Ectodermal cell (in vitro differentiated cells): ENCODE data around the gene DMD.
A peak's percentile ranks its signal among the peaks of the same experiment; 100 is the strongest.

Source experiments
- H3K27ac ChIP-seq: 2 replicates; pipeline ENCODE4 v1.7.0; 2013; ENCODE audit warnings: mild to moderate bottlenecking, low read depth, low read length; ENCODE audit not compliant: insufficient read depth, poor library complexity, severe bottlenecking
- H3K27me3 ChIP-seq: 2 replicates; pipeline ENCODE4 v1.7.0; 2013; ENCODE audit warnings: mild to moderate bottlenecking, low read length; ENCODE audit not compliant: insufficient read depth, control insufficient read depth, poor library complexity, severe bottlenecking
- H3K36me3 ChIP-seq: one replicate; pipeline ENCODE4 v1.7.0; 2013; ENCODE audit warnings: low read length; ENCODE audit not compliant: control insufficient read depth, insufficient read depth
- H3K4me1 ChIP-seq: one replicate; pipeline ENCODE4 v1.7.0; 2013; ENCODE audit warnings: low read length; ENCODE audit not compliant: control insufficient read depth, insufficient read depth
- H3K4me3 ChIP-seq: 2 replicates; pipeline ENCODE4 v1.7.0; 2013; ENCODE audit warnings: low read depth, low read length, control low read depth; ENCODE audit not compliant: insufficient read depth
- H3K9me3 ChIP-seq: 2 replicates; pipeline ENCODE4 v1.7.0; 2013; ENCODE audit warnings: mild to moderate bottlenecking, low read length, moderate library complexity; ENCODE audit not compliant: control insufficient read depth
- WGBS, 2 experiments: methylation state at CpG; one replicate each; pipeline ENCODE4 v1.1.7; 2013; ENCODE audit warnings: missing lambda C conversion rate in 2 of 2; 5-methylcytosine and 5-hydroxymethylcytosine counted together

DMD gene

DNA sequence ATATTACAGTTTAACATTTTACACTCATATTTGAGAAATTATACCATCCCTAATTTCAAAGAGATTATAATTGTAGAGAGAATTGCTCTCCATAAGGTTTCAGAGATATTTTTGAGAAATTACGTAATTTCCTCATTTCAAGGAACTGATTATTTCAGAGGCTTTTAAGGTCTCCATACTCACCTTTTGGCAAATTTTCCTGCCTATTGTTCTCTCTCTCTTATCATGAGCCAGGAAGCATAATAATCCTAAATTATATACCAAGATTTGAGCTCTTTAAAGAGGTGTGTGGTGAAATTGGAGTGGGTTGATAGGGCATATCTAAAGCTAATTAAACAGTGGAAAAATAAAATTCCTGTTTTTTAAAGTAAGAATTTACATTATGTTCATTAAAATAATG is 1890.6 kb downstream of the DMD start:
- Histone ChIP-seq H3K9me3 (no peaks in the 10 kb centered on the region), H3K36me3 (no peaks in the 10 kb centered on the region), H3K27ac (no peak overlapping the region), H3K4me3 (no peak overlapping the region), H3K27me3 (no peaks in the 10 kb centered on the region), H3K4me1 (no peaks in the 10 kb centered on the region)
- 90 to 100% methylated on average over 1 of the region's 1 CpG for WGBS, 2 experiments

DNA sequence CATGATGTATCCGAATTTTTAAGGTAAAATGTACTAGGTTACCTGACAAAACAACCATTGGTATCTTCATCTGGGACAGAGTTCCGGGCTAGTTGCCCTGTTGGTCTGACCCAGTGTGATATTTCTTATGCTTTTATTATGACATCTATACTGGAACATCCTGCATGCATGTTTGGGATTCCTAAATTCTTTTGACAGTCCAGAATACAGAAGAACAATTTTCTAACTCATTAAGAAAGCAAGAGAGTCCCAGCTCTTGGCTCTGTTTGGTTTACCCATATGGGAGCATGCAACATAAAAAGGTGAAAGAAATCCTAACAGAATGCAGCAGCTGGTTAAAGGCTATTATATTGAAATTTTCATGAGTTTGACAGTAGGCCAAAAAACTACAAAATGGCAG is 1891.8 kb downstream of the DMD start:
- Histone ChIP-seq H3K4me1 (no peaks in the 10 kb centered on the region), H3K36me3 (no peaks in the 10 kb centered on the region), H3K27me3 (no peaks in the 10 kb centered on the region), H3K4me3 (no peak overlapping the region), H3K27ac (no peak overlapping the region), H3K9me3 (no peaks in the 10 kb centered on the region)
- 88 to 89% methylated on average over 1 to 2 of the region's 2 CpGs for WGBS, 2 experiments

DNA sequence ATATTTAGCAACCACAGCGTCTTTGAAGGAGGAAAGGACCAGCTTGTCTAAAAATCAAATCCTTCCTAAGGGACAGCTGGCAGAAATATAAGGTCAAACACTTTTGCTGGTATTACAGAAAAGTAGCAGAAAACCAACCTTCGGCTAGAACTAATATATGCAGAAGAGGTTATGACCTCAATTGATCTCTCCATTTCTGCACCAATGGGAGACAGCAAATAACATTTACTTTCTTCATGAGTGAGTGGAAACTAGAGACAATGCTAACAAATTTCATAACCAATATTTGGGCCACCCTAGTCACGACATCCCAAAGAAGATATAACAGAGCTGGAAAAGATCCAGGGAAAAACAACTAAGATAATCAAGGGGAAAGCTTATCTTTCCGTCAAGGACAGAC is 1892.5 kb downstream of the DMD start:
- H3K27ac ChIP-seq = no peak overlapping the region
- WGBS, 2 experiments = 88 to 94% methylated on average over 3 to 4 of the region's 4 CpGs
- no peaks in the 10 kb centered on the region for H3K4me1 ChIP-seq
- H3K36me3 ChIP-seq = no peaks in the 10 kb centered on the region
- H3K4me3 ChIP-seq = no peak overlapping the region
- H3K27me3 ChIP-seq = no peaks in the 10 kb centered on the region
- no peaks in the 10 kb centered on the region for H3K9me3 ChIP-seq

DNA sequence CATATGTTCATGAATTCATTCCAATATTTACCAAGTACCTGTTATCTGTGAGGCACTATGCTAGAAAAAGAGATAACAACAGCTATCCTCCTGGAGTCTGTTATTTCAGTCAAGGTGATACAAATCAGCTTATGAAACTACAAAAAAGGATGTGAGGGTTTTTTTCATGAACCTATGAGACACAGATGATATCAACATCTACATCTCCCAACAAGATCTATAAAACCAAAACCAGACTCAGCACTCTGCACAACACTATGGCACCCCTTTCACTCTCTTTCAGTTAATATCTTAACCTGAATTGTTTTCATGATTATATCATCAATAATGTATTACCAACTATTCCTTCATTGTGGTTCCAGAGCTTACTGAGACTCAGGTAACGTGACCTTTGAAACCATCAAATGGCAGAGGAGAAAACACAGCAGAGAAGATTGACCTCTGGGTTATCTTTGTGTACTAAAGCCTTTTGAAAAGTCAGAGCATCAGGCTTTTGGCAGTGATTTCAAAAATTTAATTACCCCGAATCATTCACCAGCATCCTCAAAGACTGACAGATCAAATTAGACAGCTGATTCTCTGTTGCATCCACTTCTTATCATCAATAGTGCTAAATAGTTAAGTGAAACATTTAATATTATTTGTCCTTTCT is 1894.9 kb downstream of the DMD start:
- no peaks in the 10 kb centered on the region for H3K27me3 ChIP-seq
- no peaks in the 10 kb centered on the region for H3K9me3 ChIP-seq
- no peak overlapping the region for H3K4me3 ChIP-seq
- H3K4me1 ChIP-seq = no peaks in the 10 kb centered on the region
- no peak overlapping the region for H3K27ac ChIP-seq
- no peaks in the 10 kb centered on the region for H3K36me3 ChIP-seq
- 91% methylated on average over 1 to 2 of the region's 2 CpGs for WGBS, 2 experiments

DNA sequence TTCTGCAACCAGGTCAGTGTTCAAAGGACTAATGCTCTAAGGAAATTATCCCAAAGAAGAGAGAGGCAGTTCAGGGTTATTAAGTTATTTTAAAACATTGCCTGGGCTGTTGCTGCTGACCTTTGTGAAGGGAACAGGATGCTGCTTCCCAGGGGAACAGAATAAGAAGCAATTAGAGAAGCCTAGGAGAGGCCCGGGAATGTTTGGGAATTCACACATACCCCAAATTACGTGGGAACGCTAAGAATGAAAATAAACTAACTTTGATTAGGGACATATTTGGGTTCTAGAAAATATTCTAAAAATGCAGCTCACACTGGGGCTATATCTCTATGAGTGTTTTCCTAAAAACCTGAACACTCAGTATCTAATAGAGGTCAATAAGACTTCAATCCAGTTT is 1896.4 kb downstream of the DMD start:
- no peaks in the 10 kb centered on the region for H3K27me3 ChIP-seq
- no peaks in the 10 kb centered on the region for H3K4me1 ChIP-seq
- H3K9me3 ChIP-seq = no peaks in the 10 kb centered on the region
- no peak overlapping the region for H3K4me3 ChIP-seq
- 63% methylated on average over 3 of the region's 3 CpGs; no CpG with 5 or more reads in 1 of the 2 experiments for whole genome bisulfite sequencing, 2 experiments
- H3K36me3 ChIP-seq = no peaks in the 10 kb centered on the region
- peak overlapping the region; percentile 69 for H3K27ac ChIP-seq

DNA sequence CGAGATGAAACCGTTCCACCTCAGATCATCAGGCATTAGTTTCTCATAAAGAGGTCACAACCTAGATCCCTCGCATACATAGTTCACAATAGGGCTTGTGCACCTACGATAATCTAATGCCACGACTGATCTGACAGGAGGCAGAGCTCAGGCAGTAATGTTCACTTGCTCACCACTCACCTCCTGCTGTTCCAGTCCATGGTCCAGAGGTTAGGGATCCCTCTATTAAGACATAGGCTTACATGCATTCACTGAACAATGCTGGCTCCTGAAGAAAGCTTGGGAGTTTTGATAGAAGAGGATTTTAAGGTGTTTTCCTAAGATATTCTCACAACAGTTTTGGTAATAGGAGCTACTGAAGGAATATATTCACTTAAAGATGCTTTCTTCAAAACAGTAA is 1903.4 kb downstream of the DMD start:
- 90 to 95% methylated on average over 5 of the region's 5 CpGs for WGBS, 2 experiments
- Histone ChIP-seq H3K4me3 (no peak overlapping the region), H3K9me3 (no peaks in the 10 kb centered on the region), H3K36me3 (no peaks in the 10 kb centered on the region), H3K4me1 (no peaks in the 10 kb centered on the region), H3K27me3 (no peaks in the 10 kb centered on the region), H3K27ac (no peak overlapping the region)

DNA sequence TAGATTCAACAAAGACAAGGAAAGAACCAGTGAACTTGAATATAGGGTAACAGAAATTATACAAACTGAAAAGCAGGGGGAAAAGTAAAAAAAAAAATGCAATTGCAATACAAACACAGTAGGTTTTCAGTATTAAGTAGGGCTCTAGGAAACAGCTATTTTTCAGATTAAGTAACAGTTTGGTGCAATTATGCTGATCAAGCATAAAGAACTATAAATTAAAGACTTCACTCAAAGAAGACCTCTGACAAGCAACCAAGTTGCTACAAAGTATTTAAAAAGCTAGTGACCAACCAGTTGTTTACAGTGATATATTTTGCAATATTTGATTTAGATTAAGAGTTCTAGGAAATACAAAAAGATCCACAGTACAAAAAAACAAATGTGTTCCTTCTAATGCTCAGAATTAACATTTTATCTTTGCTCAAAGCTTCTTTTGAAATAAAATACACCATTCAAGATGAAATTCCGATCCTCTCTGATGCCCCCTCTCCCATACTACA is 1908.7 kb downstream of the DMD start:
- H3K4me3 ChIP-seq = no peak overlapping the region
- no peak overlapping the region for H3K27ac ChIP-seq
- H3K36me3 ChIP-seq = no peaks in the 10 kb centered on the region
- H3K27me3 ChIP-seq = no peaks in the 10 kb centered on the region
- H3K9me3 ChIP-seq = no peaks in the 10 kb centered on the region
- no peaks in the 10 kb centered on the region for H3K4me1 ChIP-seq
- WGBS, 2 experiments = 91 to 100% methylated on average over 1 of the region's 1 CpG

DNA sequence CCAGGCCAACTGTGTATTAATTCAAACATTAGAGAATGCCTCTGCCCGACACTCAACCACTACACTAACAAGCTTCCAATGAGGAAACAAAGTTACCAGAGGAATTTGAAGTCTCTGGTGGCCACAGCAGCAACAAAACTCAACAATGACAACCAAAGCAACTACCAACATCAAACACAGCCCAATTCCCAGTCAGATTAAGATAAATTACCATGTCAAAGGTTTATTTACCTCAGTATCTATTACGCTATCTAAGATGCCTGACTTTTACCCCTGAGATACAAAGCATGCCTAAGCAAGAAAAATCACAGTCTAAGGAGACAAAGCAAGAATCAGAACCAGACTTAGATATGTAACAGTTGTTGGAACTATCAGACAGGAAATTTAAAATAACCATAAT is 1909.4 kb downstream of the DMD start:
- no peaks in the 10 kb centered on the region for H3K9me3 ChIP-seq
- H3K4me1 ChIP-seq = no peaks in the 10 kb centered on the region
- WGBS, 2 experiments = 73 to 89% methylated on average over 1 to 2 of the region's 2 CpGs
- no peaks in the 10 kb centered on the region for H3K36me3 ChIP-seq
- no peak overlapping the region for H3K4me3 ChIP-seq
- H3K27ac ChIP-seq = no peak overlapping the region
- H3K27me3 ChIP-seq = no peaks in the 10 kb centered on the region

DNA sequence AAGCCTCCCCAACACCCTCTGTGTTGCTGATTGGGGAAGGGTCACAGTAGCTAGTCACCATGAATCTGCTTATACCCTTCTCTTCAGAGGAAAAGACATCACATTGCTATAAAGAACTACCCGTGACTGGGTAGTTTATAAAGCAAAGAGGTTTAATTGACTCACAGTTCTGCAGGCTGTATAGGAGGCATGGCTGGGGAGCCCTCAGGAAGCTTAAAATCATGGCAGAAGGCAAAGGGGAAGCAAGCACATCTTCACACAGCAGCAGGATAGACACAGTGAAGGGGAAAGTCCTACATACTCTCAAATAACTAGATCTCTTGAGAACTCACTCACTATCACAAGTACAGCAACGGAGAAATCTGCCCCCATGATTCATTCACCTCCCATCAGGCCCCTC is 1910.1 kb downstream of the DMD start:
- WGBS, 2 experiments = 91 to 92% methylated on average over 2 of the region's 2 CpGs
- Histone ChIP-seq H3K27ac (no peak overlapping the region), H3K27me3 (no peaks in the 10 kb centered on the region), H3K9me3 (no peaks in the 10 kb centered on the region), H3K4me3 (no peak overlapping the region), H3K4me1 (no peaks in the 10 kb centered on the region), H3K36me3 (no peaks in the 10 kb centered on the region)

DNA sequence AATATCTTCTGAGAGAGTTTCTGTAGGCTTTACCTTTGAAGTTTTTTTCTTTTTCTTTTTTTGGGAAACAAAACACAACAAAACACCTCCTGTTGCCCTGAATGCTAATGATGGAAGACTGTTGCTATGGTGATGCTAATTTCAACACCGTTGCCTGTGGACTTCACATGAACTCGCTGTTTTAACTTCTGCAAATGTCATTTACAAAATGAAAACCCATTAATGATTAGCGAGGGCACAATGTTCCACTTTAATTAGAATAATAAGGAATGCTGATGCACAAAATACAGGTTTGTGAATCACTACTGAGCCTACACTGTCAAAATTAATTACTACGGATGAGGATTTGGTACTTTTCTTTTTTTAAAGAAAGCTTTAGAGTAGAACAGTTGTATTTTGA is 1912.4 kb downstream of the DMD start:
- Histone ChIP-seq H3K4me1 (no peaks in the 10 kb centered on the region), H3K4me3 (no peak overlapping the region), H3K9me3 (no peaks in the 10 kb centered on the region), H3K36me3 (no peaks in the 10 kb centered on the region), H3K27me3 (no peaks in the 10 kb centered on the region), H3K27ac (no peak overlapping the region)
- 40% methylated on average over 3 of the region's 4 CpGs; no CpG with 5 or more reads in 1 of the 2 experiments for WGBS, 2 experiments

DNA sequence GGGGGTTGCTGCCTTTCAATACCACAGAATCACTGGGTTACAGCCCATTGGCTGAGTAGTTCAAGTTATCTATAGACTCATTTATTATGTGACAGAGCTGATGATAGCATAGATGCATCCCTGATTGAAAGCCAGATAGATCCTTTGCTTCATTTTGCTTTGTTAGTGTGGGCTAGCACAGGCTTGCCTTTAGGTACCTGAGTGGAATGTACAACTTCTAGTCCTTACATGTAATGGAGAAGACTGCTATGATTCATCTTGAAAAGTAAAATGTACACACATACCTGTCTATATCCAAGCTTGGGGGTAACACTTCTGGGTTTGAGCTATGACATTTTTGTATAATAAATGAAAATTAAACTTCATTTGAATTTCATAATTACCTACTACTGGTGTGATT is 1913.5 kb downstream of the DMD start:
- Histone ChIP-seq H3K4me1 (no peaks in the 10 kb centered on the region), H3K4me3 (no peak overlapping the region), H3K36me3 (no peaks in the 10 kb centered on the region), H3K27me3 (no peaks in the 10 kb centered on the region), H3K27ac (no peak overlapping the region), H3K9me3 (no peaks in the 10 kb centered on the region)
